Stimulated activated CD4-positive, alpha-beta T cell treated with anti-CD3 and anti-CD28 coated beads, Interleukin-2, amount 100 ng/mL, for 48 hours (primary cell): Measurements from ENCODE around the gene DENND2A.

Source experiments
- DNase-seq, 2 donors: peaks; one replicate each; pipeline ENCODE4 v3.0.0-alpha.2; 2020

Gene DENND2A

GRCh38 chr7:140495514-140496097, 145.0 kb downstream of the DENND2A start:
- DNase-seq = no peak

- no peak for DNase-seq
Observed at GRCh38 chr7:140494867-140495266, 145.7 kb downstream of the DENND2A start.

DNA sequence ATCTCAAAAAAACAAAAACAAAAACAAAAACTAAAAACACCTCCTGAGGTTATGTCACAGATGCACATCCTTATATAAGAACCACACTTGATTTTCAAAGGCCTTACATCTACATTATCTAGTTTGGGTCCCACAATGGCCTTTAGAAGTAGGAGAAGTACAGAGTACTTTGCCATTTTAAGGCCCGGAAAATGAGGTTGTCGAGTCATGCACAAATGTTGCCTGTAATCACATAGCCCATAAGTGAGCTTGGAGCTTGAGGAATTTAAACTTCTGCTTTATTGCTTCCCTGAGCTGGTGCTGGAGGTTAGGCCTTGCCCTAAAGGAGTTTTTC, 151.6 kb downstream of the DENND2A start:
- DNase-seq = no peak

GRCh38 chr7:140485500-140486265, 154.9 kb downstream of the DENND2A start:
- no peak for DNase-seq

- DNase-seq = no peak
Observed at GRCh38 chr7:140484951-140485499, 155.6 kb downstream of the DENND2A start.

GRCh38 chr7:140484479-140484878, 156.1 kb downstream of the DENND2A start:
- no peak for DNase-seq

DNA sequence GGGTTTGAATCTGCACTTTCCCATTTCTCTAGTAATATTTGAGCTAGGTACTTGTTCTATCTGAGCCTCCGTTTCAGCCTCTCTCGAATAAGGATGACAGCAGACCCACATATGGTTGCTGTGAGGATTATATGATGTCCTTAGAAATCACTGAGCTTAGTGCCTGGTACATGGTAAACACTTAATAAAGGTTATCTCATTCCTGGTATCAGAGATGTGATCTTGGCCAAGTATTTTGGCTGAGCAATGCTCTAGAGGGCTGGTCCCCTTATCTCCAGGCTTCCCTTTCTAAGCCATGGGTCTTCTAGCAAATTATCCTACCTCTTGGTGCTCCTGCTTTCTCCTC, 160.9 kb downstream of the DENND2A start:
- no peak for DNase-seq

- peak; percentile 92 to 94 for DNase-seq
Observed at GRCh38 chr7:140479062-140479738, 161.4 kb downstream of the DENND2A start, which contains the start of gene MKRN1. Gene MKRN1, minus strand, starts transcription at chr7:140479505. Its CDS starts 161 bp downstream, at chr7:140479344.

GRCh38 chr7:140478246-140479061, 162.2 kb downstream of the DENND2A start:
- DNase-seq = peak; percentile 23 to 30

DNA sequence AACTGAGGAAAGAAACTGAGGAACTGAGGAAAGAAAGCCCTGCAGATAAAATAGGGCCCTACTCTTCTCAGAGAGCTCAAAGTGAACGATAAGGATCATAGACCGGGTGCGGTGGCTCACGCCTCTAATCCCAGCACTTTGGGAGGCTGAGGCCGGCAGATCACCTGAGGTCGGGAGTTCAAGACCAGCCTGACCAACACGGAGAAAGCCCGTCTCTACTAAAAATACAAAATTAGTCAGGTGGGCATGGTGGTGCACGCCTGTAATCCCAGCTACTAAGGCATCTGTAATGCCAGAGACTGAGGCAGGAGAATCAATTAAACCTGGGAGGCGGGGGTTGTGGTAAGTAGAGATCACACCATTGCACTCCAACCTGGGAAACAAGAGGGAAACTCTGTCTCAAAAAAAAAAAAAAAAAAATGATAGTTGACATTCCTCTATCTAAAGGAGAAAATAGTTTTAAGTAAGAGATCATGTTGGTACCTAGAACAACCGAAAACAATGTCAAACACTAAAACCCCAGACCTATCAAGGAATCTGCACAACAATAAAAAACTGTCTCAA, 163.8 kb downstream of the DENND2A start:
- no peak for DNase-seq

- peak; percentile 21 to 37 for DNase-seq
Observed at GRCh38 chr7:140475747-140476333, 164.8 kb downstream of the DENND2A start.
